H1 (cell line): ENCODE data around the gene CAPN14. TPM values are rescaled to one million over a fixed set of nuclear protein-coding genes. Genes with fewer than 3 reads are reported as not detected.

Experiments
- CHD2 ChIP-seq: IDR thresholded peaks from 2 replicates; pipeline ENCODE4 v1.6.1; 2012; ENCODE audit warnings: low read length, improper control_type of control experiment
- JUN ChIP-seq: IDR thresholded peaks from 2 replicates; pipeline ENCODE4 v1.6.1; 2011; ENCODE audit warnings: low read depth, mild to moderate bottlenecking, improper control_type of control experiment, low read length
- ZNF274 ChIP-seq: IDR thresholded peaks from 2 replicates; pipeline ENCODE4 v1.7.0; 2012; ENCODE audit warnings: low read length, borderline replicate concordance; ENCODE audit errors: extremely low read depth
- polyA plus RNA-seq, 7 experiments: library from polyadenylated mRNA; depleted of rRNA in 3 of 7; stranded (reverse) in 5 of 7; unstranded in 2 of 7; fragments of >200 nt in 5 of 7; fragments of 200-250 nt in 2 of 7; gene quantifications; 1 replicate in 5 of 7; 2 replicates in 1 of 7; 4 replicates in 1 of 7; pipeline versions ENCODE4 v1.2.1 to v1.2.3, GENCODE V29; 2011 to 2013; ENCODE audit warnings: missing spikeins in 2 of 7, mixed read lengths in 2 of 7
- total RNA-seq: library from RNA; stranded (reverse); fragmentation: NEBNext Ultra II Directional; extraction: Animal tissue kit (Norgen Biotek cat#: 25700); gene quantifications from 2 replicates; pipeline ENCODE4 v1.2.1, GENCODE V29; 2021

The CAPN14 gene
- total and polyA plus RNA-seq, 2 of the 8 experiments (the other 6 are each of a cell fraction or from before 2014, with no cell fraction given) = 0.07 TPM; not detected in 1

DNA sequence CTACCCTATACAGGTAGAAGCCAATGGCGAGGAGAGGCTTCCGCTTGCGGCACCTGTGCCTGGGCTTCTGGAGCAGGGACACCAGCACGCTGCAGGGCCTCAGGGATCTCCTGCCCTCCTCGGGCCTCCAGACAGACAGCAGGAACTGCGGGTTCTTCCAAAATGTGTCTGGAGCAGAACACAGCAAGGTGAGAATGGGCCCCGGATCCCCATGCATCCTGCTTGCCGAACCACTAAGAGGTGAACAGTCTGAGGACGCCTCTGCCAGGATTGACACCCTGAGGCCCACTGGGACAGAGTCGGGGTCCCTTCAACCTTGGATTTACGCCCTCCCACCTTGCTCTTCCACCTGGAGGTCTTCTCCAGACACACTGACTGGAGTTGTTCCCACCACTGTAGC, 25.4 kb downstream of the CAPN14 start (continued):
- TF ChIP-seq JUN = no peak
- no peak for TF ChIP-seq CHD2
- no peak for TF ChIP-seq ZNF274
